Esophagus (tissue), 2 donors: Measurements from ENCODE around the gene DCTPP1. TPM values are rescaled to one million over a fixed set of nuclear protein-coding genes. Genes with fewer than 3 reads are reported as not detected.
"Not testable (repeated sequence)": the region's sequence is repeated elsewhere in the genome, so short reads cannot be mapped to it uniquely, and the experiment has no call there.

ENCODE experiments used
- H3K27ac ChIP-seq, 2 donors: one replicate each; pipeline ENCODE4 v1.5.1; 2013; ENCODE audit warnings: low read depth in 2 of 2, mild to moderate bottlenecking in 2 of 2, inconsistent platforms in 1 of 2, low read length in 1 of 2, moderate library complexity in 1 of 2
- H3K27me3 ChIP-seq, 2 donors: one replicate each; pipeline ENCODE4 v1.6.1; 2013; ENCODE audit warnings: low read length in 2 of 2, control low read depth in 1 of 2, mild to moderate bottlenecking in 1 of 2; ENCODE audit not compliant: insufficient read depth in 2 of 2, control insufficient read depth in 1 of 2
- H3K36me3 ChIP-seq, 2 donors: one replicate each; pipeline ENCODE4 v1.6.1; 2013; ENCODE audit warnings: low read length in 1 of 2; ENCODE audit not compliant: control insufficient read depth in 2 of 2, insufficient read depth in 2 of 2
- H3K4me1 ChIP-seq, 2 donors: one replicate each; pipeline ENCODE4 v1.6.1; 2013; ENCODE audit warnings: low read length in 1 of 2; ENCODE audit not compliant: control insufficient read depth in 2 of 2, insufficient read depth in 2 of 2
- H3K4me3 ChIP-seq, 2 donors: one replicate each; pipeline ENCODE4 v1.5.1; 2013; ENCODE audit warnings: low read length in 2 of 2, mild to moderate bottlenecking in 2 of 2, low read depth in 1 of 2, moderate library complexity in 1 of 2
- H3K9me3 ChIP-seq, 2 donors: one replicate each; pipeline ENCODE4 v1.6.1; 2013; ENCODE audit warnings: mild to moderate bottlenecking in 2 of 2, low read depth in 1 of 2, low read length in 1 of 2, moderate library complexity in 1 of 2; ENCODE audit not compliant: control insufficient read depth in 2 of 2, insufficient read depth in 1 of 2
- WGBS, 2 donors: extraction: QIAGEN DNeasy Blood & Tissue Kit; methylation state at CpG; one replicate each; pipeline ENCODE4 v1.1.7; 2013; 5-methylcytosine and 5-hydroxymethylcytosine counted together
- polyA plus RNA-seq, 2 donors: library from polyadenylated mRNA; stranded (reverse); fragments of 200-250 nt; gene quantifications; one replicate each; pipeline ENCODE4 v1.2.3, GENCODE V29; 2013
- donor health status: healthy with polysubstance abuse.
- donor health status: Bipolar disorder and iron deficiency.

Gene DCTPP1
- 10 to 100 TPM in 1 of 2 donors, 1 to 10 TPM in 1; 9.5 to 32.6 TPM for polyA plus RNA-seq

DNA sequence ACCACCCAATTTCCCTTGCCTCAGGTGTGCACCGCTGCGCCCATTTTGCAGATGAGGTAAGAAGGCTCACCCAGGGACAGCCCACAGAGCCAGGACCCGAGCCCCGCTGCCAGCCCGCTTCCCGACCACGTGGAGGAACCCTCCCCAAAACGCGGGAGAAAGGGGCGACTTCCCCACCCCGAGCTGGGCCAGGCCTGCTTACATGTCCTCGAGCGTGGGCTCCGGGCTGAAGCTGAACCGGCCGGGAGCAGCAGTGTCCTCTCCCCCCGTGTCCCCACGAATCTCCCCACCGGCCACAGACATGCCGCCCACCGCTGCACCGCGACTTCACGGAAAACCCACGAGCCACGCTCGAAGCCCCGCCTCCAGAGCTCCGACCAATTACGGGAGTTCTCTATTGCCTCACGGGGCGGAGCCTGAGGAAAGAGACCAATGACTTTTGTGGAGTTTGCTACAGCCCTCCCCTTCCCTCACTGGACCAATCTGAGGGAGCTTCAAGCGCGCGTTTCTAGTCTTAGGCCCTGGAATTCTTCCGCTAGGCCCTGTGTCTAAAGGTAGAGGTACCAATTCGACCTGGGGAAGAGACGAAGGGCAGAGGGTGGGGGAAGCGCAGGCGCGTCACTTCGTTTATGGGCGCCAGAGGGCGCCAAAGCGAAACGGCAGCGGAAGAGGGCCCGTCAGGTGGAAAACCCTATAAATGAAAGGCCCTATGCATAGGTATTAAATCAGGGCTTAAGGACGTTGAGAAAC, at the start of gene DCTPP1:
Gene DCTPP1, minus strand, starts transcription at position 353 of the 750 bp plus-strand sequence. Its CDS starts 50 bp downstream, at position 303.
- 0 to 1% methylated on average over 49 of the region's 49 CpGs for WGBS, 2 donors
- Histone ChIP-seq H3K4me3 (peak within 1 kb of the TSS; percentile 68 to 79), H3K27me3 (no peaks in the 10 kb centered on the region), H3K9me3 (no peaks in the 10 kb centered on the region), H3K4me1 (peaks cover 0 to 14% of the 10 kb centered on the region in 2 donors), H3K27ac (peak within 1 kb of the TSS; percentile 63 to 89), H3K36me3 (no peaks in the 10 kb centered on the region)

DNA sequence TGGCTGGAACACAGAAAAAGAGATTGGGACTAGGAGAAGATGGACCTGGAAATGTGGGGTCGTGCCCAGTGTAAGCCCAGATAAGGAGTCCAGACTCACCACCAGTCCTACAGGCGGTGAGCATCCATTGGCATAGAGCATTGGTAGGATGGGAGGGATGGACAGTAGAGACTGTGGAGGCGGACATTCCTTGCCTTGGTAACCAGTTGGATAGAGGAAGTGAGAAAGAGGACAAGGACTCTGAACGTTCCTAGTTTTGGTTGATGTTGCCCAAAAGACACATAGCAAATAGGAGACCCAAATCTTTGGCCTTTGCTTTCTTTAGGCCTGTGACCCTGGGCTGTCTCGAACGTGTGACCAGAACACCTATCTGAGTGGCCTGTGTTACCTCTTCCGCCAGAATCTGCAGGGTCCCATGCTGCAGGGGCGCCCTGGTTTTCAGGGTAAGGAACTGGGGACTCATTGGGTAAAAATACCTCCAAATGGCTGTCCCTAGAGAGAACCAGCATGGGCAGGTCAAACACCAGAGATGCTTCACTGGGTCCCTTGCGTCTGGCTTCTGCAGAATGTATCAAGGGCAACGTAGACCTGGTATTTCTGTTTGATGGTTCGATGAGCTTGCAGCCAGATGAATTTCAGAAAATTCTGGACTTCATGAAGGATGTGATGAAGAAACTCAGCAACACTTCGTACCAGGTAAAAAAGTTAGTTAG, 49.1 kb upstream of the DCTPP1 start:
- H3K27ac ChIP-seq = no peak overlapping the region
- H3K36me3 ChIP-seq = no peaks in the 10 kb centered on the region
- no peaks in the 10 kb centered on the region for H3K9me3 ChIP-seq
- no peak overlapping the region for H3K4me3 ChIP-seq
- no peaks in the 10 kb centered on the region for H3K27me3 ChIP-seq
- no peaks in the 10 kb centered on the region for H3K4me1 ChIP-seq
- WGBS, 2 donors = 88 to 91% methylated on average over 12 of the region's 12 CpGs

DNA sequence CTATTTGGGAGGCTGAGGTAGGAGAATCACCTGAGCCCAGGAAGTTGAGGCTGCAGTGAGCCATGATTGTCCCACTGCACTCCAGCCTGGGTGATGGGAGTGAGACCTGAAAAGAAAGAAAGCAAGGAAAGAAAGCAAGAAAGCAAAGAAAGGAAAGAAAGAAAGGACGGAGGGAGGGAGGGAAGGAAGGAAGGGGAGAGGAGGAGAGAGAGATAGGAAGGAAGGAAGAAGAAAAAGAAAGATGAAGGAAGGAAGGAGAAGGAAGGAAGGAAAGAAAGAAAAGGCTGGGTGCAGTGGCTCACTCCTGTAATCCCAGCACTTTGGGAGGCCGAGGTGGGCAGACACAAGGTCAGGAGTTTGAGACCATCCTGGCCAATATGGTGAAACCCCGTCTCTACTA, 47.9 kb upstream of the DCTPP1 start:
- H3K4me3 ChIP-seq, H3K4me1 ChIP-seq, H3K36me3 ChIP-seq, H3K9me3 ChIP-seq, H3K27ac ChIP-seq, H3K27me3 ChIP-seq: not testable (repeated sequence)
- 86 to 91% methylated on average over 3 of the region's 3 CpGs for WGBS, 2 donors

- Histone ChIP-seq H3K36me3 (no peaks in the 10 kb centered on the region), H3K4me3 (no peak overlapping the region), H3K27me3 (no peaks in the 10 kb centered on the region), H3K27ac (no peak overlapping the region), H3K9me3 (no peaks in the 10 kb centered on the region), H3K4me1 (no peaks in the 10 kb centered on the region)
- 66 to 67% methylated on average over 3 of the region's 3 CpGs for WGBS, 2 donors
These were observed 47.2 kb upstream of the DCTPP1 start for GRCh38 chr16:30476991-30477390.

- H3K4me1 ChIP-seq = no peaks in the 10 kb centered on the region
- no peaks in the 10 kb centered on the region for H3K27me3 ChIP-seq
- H3K27ac ChIP-seq = no peak overlapping the region
- 82 to 83% methylated on average over 7 of the region's 7 CpGs for WGBS, 2 donors
- peak overlapping the region; percentile 13 to 36 for H3K4me3 ChIP-seq
- no peaks in the 10 kb centered on the region for H3K9me3 ChIP-seq
- no peaks in the 10 kb centered on the region for H3K36me3 ChIP-seq
These were observed 44.9 kb upstream of the DCTPP1 start for GRCh38 chr16:30474684-30475083.

DNA sequence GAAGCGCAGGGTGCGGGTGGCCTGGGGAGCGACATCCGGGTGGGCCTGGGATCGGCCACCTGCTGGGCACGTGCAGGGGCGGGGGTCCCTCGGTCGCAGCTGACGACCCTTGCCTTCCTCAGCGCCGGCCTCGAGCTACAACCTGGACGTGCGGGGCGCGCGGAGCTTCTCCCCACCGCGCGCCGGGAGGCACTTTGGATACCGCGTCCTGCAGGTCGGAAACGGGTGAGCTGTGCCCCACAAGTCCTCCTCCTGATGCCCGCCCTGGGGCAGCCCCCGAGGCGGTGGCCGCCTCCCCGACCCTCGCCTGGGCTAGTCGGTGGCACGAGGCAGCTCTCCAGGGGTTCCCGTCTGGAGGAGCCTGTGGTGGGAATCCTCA, 44.2 kb upstream of the DCTPP1 start:
- Histone ChIP-seq H3K4me3 (peak overlapping the region; percentile 13 to 36), H3K36me3 (no peaks in the 10 kb centered on the region), H3K27ac (peak overlapping the region in 1 of 2 donors; percentile 22), H3K9me3 (no peaks in the 10 kb centered on the region), H3K27me3 (no peaks in the 10 kb centered on the region), H3K4me1 (no peaks in the 10 kb centered on the region)
- WGBS, 2 donors = 25 to 42% methylated on average over 35 of the region's 35 CpGs

DNA sequence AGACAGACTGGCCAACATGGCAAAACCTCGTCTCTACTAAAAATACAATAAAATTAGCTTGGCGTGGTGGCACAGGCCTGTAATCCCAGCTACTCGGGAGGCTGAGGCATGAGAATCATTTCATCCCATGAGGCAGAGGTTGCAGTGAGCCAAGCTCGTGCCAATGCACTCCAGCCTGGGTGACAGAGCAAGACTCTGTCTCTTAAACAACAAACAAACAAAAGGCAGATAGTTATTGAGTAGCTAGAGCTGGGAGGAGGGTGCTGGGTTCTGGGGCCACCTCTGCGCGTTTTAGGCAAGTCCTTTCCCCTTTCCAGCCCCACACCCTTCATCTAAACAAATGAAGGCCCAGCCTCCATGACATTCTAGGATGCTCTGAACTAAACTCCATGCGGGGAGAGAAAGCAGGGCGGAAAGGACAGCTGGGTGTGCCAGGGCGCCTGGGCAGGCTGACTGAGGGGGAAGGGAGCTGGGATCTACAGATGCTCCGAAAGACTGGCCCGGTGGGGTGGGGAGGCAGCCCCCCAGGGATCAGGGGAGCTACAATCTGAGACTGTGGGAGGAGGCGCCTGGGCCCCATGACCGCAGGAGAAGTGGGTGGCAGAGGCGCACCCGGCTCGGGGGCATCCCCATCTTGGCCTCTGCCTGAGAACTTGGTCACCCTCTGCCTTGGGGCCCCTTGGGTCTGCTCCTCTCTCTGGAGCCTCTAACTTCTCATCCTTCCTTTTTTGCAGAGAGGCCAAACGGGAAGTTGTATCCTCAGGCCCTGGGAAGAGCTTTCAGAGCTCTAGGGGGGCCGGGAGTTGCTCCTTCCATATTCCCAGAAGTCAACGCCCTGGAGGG, 43.6 kb upstream of the DCTPP1 start:
- H3K4me3 ChIP-seq = peak overlapping the region; percentile 23 to 36
- peak overlapping the region; percentile 19 to 48 for H3K27ac ChIP-seq
- no peaks in the 10 kb centered on the region for H3K36me3 ChIP-seq
- WGBS, 2 donors = 64% methylated on average over 17 to 19 of the region's 19 CpGs
- H3K4me1 ChIP-seq = no peaks in the 10 kb centered on the region
- H3K9me3 ChIP-seq = no peaks in the 10 kb centered on the region
- no peaks in the 10 kb centered on the region for H3K27me3 ChIP-seq

DNA sequence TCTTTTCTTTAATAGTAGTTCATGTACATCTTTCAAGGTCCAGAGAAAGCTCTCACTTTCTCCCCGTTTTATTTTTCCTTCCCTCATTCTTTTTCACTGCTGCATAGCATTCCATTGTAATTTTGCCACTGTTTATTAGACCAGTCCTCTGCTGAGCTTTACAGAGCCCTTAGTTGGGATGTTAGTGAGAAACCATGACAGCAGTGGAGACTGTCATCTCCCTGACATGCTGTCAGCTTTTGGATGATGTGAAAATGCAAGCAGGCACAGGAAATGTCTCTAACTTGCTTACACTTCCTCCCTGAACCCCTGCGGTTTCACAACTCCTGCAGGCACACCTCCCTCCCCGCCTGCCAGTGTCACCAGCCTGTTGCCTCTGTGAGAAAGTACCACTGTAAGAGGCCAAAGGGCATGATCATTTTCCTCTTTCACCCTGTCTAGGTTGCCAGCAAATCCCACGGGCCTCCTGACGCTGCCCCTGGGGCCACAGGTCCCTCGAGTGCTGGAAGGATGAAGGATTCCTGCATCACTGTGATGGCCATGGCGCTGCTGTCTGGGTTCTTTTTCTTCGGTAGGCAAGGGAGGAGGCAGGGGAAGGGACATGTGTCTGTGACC, 42.6 kb upstream of the DCTPP1 start, which contains the start of gene ITGAL:
Gene ITGAL, plus strand, starts transcription at position 415 of the 615 bp plus-strand sequence. Its CDS starts 96 bp downstream, at position 511.
- Histone ChIP-seq H3K9me3 (no peaks in the 10 kb centered on the region), H3K4me1 (no peaks in the 10 kb centered on the region), H3K27me3 (no peaks in the 10 kb centered on the region), H3K4me3 (peak within 1 kb of the TSS; percentile 23 to 36), H3K27ac (peak within 1 kb of the TSS; percentile 19 to 48), H3K36me3 (no peaks in the 10 kb centered on the region)
- 61 to 64% methylated on average over 8 of the region's 8 CpGs for WGBS, 2 donors

GRCh38 chr16:30470632-30470995, 40.8 kb upstream of the DCTPP1 start:
- H3K27ac ChIP-seq = no peak overlapping the region

More at GRCh38 chr16:30470632-30470995, 40.8 kb upstream of the DCTPP1 start:
- Histone ChIP-seq H3K36me3 (no peaks in the 10 kb centered on the region), H3K4me1 (no peaks in the 10 kb centered on the region), H3K27me3 (no peaks in the 10 kb centered on the region), H3K9me3 (no peaks in the 10 kb centered on the region), H3K4me3 (no peak overlapping the region)
- WGBS, 2 donors = 78 to 84% methylated on average over 8 of the region's 8 CpGs
